Loucy (cell line): ENCODE data around the gene NEK9.

Experiments used
- EZH2phosphoT487 ChIP-seq: fragments of 200-600 bp; IDR thresholded peaks from 2 replicates; pipeline ENCODE4 v1.6.1; 2018; ENCODE audit warnings: antibody characterized with exemption, mild to moderate bottlenecking, moderate library complexity, borderline replicate concordance
- TF ChIP-seq, protein P1 (sequence below): fragments of 200-600 bp; sonication (generic); conservative IDR thresholded peaks from 2 replicates; pipeline ENCODE4 v1.5.1; 2014; ENCODE audit warnings: mild to moderate bottlenecking, antibody characterized with exemption, low read length

DNA sequence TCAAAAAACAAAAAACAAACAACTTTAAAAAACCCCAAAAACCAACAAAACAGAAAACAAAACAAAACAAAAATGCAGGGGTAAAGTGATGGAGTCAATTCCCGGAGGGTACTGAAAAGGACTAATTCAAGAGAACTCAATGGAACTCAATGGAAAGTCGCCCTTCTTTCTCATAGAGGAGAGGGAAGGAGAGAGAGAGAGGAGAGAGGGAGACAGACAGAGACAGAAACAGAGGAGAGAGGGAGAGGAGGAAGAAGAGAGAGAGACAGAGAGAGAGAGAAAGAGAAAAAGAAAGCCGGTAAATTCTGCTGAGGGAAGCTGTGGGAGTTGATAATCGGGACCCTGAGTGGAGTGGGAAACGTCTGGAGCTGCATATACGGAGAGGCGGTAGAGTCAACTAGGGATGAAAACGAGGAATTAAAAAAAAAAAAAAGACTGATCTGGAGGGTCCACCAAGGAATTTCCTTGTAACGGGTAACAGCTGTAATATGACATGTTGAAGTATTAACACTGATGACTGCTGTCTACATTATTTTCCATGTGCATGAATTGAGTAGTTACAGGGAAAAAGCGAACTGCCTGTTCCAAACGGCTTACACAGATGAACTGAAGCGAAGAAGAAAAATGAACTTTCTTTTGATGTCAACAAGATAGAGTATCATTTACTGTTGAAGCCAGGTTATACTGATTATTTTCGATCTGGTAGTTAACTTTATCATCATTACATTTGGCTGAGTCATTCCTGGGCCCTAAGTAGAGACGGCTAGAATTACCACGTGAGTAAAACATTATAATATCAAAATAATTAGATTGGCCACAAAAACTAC, 58.3 kb downstream of the NEK9 start:
- TF ChIP-seq EZH2phosphoT487: no peak
- TF ChIP-seq, protein P1, sequence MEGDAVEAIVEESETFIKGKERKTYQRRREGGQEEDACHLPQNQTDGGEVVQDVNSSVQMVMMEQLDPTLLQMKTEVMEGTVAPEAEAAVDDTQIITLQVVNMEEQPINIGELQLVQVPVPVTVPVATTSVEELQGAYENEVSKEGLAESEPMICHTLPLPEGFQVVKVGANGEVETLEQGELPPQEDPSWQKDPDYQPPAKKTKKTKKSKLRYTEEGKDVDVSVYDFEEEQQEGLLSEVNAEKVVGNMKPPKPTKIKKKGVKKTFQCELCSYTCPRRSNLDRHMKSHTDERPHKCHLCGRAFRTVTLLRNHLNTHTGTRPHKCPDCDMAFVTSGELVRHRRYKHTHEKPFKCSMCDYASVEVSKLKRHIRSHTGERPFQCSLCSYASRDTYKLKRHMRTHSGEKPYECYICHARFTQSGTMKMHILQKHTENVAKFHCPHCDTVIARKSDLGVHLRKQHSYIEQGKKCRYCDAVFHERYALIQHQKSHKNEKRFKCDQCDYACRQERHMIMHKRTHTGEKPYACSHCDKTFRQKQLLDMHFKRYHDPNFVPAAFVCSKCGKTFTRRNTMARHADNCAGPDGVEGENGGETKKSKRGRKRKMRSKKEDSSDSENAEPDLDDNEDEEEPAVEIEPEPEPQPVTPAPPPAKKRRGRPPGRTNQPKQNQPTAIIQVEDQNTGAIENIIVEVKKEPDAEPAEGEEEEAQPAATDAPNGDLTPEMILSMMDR: no peak
